Lung (tissue), 12 donors: Measurements from ENCODE around the gene HOXA11. TPM values are rescaled to one million over a fixed set of nuclear protein-coding genes. Genes with fewer than 3 reads are reported as not detected.

Source experiments
- ATAC-seq: fragments of 200-7000 bp; cut with Tn5 transposase; one replicate; pipeline ENCODE4 v1.9.1; 2020; ENCODE audit warnings: moderate number of reproducible peaks; ENCODE audit not compliant: insufficient read depth, low FRiP score
- DNase-seq, 3 donors: peaks; one replicate each; pipeline ENCODE4 v3.0.0-alpha.2; 2013 to 2017
- H3K27ac ChIP-seq, 2 donors: one replicate each; pipeline ENCODE4 v1.5.1; 2013; ENCODE audit warnings: mild to moderate bottlenecking in 2 of 2, moderate library complexity in 2 of 2, control low read depth in 1 of 2, inconsistent platforms in 1 of 2, low read depth in 1 of 2, low read length in 1 of 2
- H3K27me3 ChIP-seq, 3 donors: one replicate each; pipeline ENCODE4 v1.5.1; 2013; ENCODE audit warnings: low read length in 2 of 3; ENCODE audit not compliant: control insufficient read depth in 3 of 3, insufficient read depth in 3 of 3
- H3K36me3 ChIP-seq, 4 donors: one replicate each; pipeline ENCODE4 v1.5.1; 2013; ENCODE audit warnings: low read length in 4 of 4, mild to moderate bottlenecking in 1 of 4, moderate library complexity in 1 of 4; ENCODE audit not compliant: control insufficient read depth in 4 of 4, insufficient read depth in 4 of 4
- H3K4me1 ChIP-seq, 5 donors: one replicate each; pipeline ENCODE4 v1.5.1; 2013; ENCODE audit warnings: low read length in 5 of 5, mild to moderate bottlenecking in 2 of 5, moderate library complexity in 1 of 5; ENCODE audit not compliant: control insufficient read depth in 5 of 5, insufficient read depth in 5 of 5
- H3K4me3 ChIP-seq: one replicate; pipeline ENCODE4 v1.5.1; 2013; ENCODE audit warnings: mild to moderate bottlenecking, control low read depth, moderate library complexity
- H3K9ac ChIP-seq, 2 donors: one replicate each; pipeline ENCODE4 v1.5.1; 2013; ENCODE audit warnings: low read length in 2 of 2, control low read depth in 1 of 2; ENCODE audit not compliant: insufficient read depth in 1 of 2
- H3K9me3 ChIP-seq, 4 donors: one replicate each; pipeline ENCODE4 v1.5.1; 2013; ENCODE audit warnings: low read length in 3 of 4, mild to moderate bottlenecking in 1 of 4, moderate library complexity in 1 of 4; ENCODE audit not compliant: control insufficient read depth in 4 of 4, insufficient read depth in 3 of 4
- CTCF ChIP-seq: IDR thresholded peaks from 2 replicates; pipeline ENCODE4 v1.5.1; 2012; ENCODE audit warnings: mild to moderate bottlenecking; ENCODE audit errors: control extremely low read depth, extremely low read depth
- WGBS, 2 donors: extraction: QIAGEN DNeasy Blood & Tissue Kit; methylation state at CpG; one replicate each; pipeline ENCODE4 v1.1.7; 2013; 5-methylcytosine and 5-hydroxymethylcytosine counted together
- polyA plus RNA-seq, 2 donors: library from polyadenylated mRNA; stranded (reverse); fragments of 200-250 nt; gene quantifications; one replicate each; pipeline ENCODE4 v1.2.1, GENCODE V29; 2013
- total RNA-seq, 2 donors: library from RNA; depleted of rRNA in 1 of 2; stranded (reverse); fragments of >200 nt in 1 of 2; gene quantifications; one replicate each; pipeline ENCODE4 v1.2.1, GENCODE V29; 2014 to 2021
- donor health status: control.
- donor health status: control.
- donor health status: Bipolar disorder and iron deficiency.
- donor health status: healthy.
- donor health status: DM: yes; HTN: yes; CAD: no.

Gene HOXA11
- total and polyA plus RNA-seq, 4 donors, result not detected

- Histone ChIP-seq H3K36me3 (no peaks in the 10 kb centered on the region), H3K27ac (no peak overlapping the region), H3K4me3 (no peak overlapping the region), H3K27me3 (peaks cover 0 to 90% (median 90%) of the 10 kb centered on the region in 3 donors), H3K4me1 (peaks cover 0 to 27% (median 5%) of the 10 kb centered on the region in 5 donors), H3K9ac (no peak overlapping the region), H3K9me3 (peaks cover 0 to 12% (median 0%) of the 10 kb centered on the region in 4 donors)
- no peak for ATAC-seq
- no peak for TF ChIP-seq CTCF
- 4% methylated on average over 53 to 93 of the region's 93 CpGs for WGBS, 2 donors
- DNase-seq, result peak in 1 of 3 donors; percentile 24
Measured at GRCh38 chr7:27198871-27199801, 14.1 kb upstream of the HOXA11 start.

- WGBS, 2 donors, result 8 to 12% methylated on average over 29 of the region's 29 CpGs
- DNase-seq, result peak in 1 of 3 donors; percentile 42
- Histone ChIP-seq H3K4me3 (no peak overlapping the region), H3K9ac (no peak overlapping the region), H3K27ac (no peak overlapping the region), H3K4me1 (peaks cover 0 to 27% (median 5%) of the 10 kb centered on the region in 5 donors), H3K36me3 (no peaks in the 10 kb centered on the region), H3K27me3 (peaks cover 0 to 90% (median 90%) of the 10 kb centered on the region in 3 donors), H3K9me3 (peaks cover 0 to 12% (median 0%) of the 10 kb centered on the region in 4 donors)
- ATAC-seq, result no peak
- TF ChIP-seq CTCF, result no peak
Measured at GRCh38 chr7:27198138-27198841, 13.3 kb upstream of the HOXA11 start.

- WGBS, 2 donors, result 20 to 21% methylated on average over 18 of the region's 18 CpGs
- DNase-seq, result peak in 2 of 3 donors; percentile 10 to 55
Measured at GRCh38 chr7:27197137-27198042, 12.4 kb upstream of the HOXA11 start.

More at GRCh38 chr7:27197137-27198042, 12.4 kb upstream of the HOXA11 start:
- peaks cover 0 to 34% (median 7%) of the 10 kb centered on the region in 5 donors for H3K4me1 ChIP-seq
- no peak for TF ChIP-seq CTCF
- H3K9me3 ChIP-seq, result peaks cover 0 to 12% (median 0%) of the 10 kb centered on the region in 4 donors
- no peak overlapping the region for H3K9ac ChIP-seq
- H3K27me3 ChIP-seq, result peaks cover 0 to 88% (median 86%) of the 10 kb centered on the region in 3 donors
- no peak overlapping the region for H3K27ac ChIP-seq
- H3K36me3 ChIP-seq, result no peaks in the 10 kb centered on the region
- no peak for ATAC-seq
- H3K4me3 ChIP-seq, result no peak overlapping the region
